Gastrocnemius medialis (tissue), 4 donors: ENCODE results near the gene DRGX.

ENCODE experiments used
- POLR2A ChIP-seq, 2 donors: fragments of 450-650 bp; IDR thresholded peaks; one replicate each; pipeline ENCODE4 v1.6.1; 2017; ENCODE audit warnings: antibody characterized with exemption in 2 of 2, mild to moderate bottlenecking in 2 of 2, moderate library complexity in 2 of 2
- TF ChIP-seq, protein P1 (sequence below), 5 experiments: fragments of 450-650 bp in 3 of 5; fragments of 200-600 bp in 2 of 5; sonication (generic) in 2 of 5; IDR thresholded peaks in 4 of 5; conservative IDR thresholded peaks in 1 of 5; 1 replicate in 4 of 5; 2 replicates in 1 of 5; pipeline ENCODE4 v1.5.1; 2016 to 2019; ENCODE audit warnings: antibody characterized with exemption in 5 of 5, mild to moderate bottlenecking in 3 of 5, moderate library complexity in 3 of 5

DNA sequence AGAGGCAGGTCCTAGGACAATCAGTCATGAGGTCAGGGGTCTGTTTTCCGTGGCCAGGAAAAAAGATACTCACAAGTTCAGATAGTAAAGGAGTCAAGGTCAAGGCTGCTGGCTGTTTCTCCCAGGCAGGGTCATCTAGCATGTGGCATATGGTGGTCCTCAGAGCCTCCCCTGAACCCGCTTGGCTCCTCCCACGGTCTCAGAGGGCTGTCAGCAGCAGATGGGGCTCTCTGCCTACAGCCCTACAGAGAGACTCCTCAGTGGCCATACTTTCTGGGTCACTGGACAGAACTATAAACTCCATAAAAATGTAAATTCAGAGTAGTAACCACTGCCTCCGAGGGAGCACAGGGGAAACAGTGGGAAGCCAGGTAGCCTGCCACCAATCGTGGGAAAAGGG, 11.3 kb upstream of the DRGX start:
- TF ChIP-seq, protein P1, sequence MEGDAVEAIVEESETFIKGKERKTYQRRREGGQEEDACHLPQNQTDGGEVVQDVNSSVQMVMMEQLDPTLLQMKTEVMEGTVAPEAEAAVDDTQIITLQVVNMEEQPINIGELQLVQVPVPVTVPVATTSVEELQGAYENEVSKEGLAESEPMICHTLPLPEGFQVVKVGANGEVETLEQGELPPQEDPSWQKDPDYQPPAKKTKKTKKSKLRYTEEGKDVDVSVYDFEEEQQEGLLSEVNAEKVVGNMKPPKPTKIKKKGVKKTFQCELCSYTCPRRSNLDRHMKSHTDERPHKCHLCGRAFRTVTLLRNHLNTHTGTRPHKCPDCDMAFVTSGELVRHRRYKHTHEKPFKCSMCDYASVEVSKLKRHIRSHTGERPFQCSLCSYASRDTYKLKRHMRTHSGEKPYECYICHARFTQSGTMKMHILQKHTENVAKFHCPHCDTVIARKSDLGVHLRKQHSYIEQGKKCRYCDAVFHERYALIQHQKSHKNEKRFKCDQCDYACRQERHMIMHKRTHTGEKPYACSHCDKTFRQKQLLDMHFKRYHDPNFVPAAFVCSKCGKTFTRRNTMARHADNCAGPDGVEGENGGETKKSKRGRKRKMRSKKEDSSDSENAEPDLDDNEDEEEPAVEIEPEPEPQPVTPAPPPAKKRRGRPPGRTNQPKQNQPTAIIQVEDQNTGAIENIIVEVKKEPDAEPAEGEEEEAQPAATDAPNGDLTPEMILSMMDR (IDR thresholded peaks at IDR 0.05 in 4 of 5, conservative IDR thresholded peaks at IDR 0.05 in 1 of 5), result no peak
- TF ChIP-seq POLR2A (IDR thresholded peaks at IDR 0.05), result no peak
